Endothelial cell of umbilical vein (primary cell): ENCODE data around the gene PRSS57. TPM values are rescaled to one million over a fixed set of nuclear protein-coding genes. Genes with fewer than 3 reads are reported as not detected.

ENCODE experiments used
- BruUV-seq: library from RNA; stranded (reverse); fragments of 400-500 nt; replicated peaks from 2 replicates; lab custom pipeline; 2021; lab: Mats Ljungman, UMichigan
- CTCF ChIA-PET: fragments of 300-600, 350-600 bp; sonication (Branson Sonifier 250); formaldehyde crosslinking; loops from one replicate; lab custom pipeline; 2021; ENCODE audit warnings: antibody characterized with exemption, inconsistent platforms; lab: Charles Lee
- POLR2A ChIA-PET: fragments of 300-600, 350-600 bp; sonication (Branson Sonifier 250); formaldehyde crosslinking; loops from one replicate; lab custom pipeline; 2021; ENCODE audit warnings: antibody characterized with exemption, inconsistent platforms; lab: Charles Lee
- DNase-seq: peaks from one replicate; pipeline ENCODE4 v3.0.0-alpha.2; 2011; ENCODE audit warnings: low read depth, low spot score
- FAIRE-seq: peaks from 2 replicates; lab custom pipeline; 2011; peaks lifted over from hg19 to GRCh38; lab: Jason Lieb, UNC
- H2AFZ ChIP-seq: 2 replicates; pipeline ENCODE4 v1.6.0; 2012; ENCODE audit warnings: low read depth, low read length, control low read depth, inconsistent platforms
- H3K27ac ChIP-seq: 2 replicates; pipeline ENCODE4 v1.5.1; 2011; ENCODE audit warnings: low read depth, mild to moderate bottlenecking, control low read depth, low read length, moderate library complexity; ENCODE audit not compliant: insufficient read depth
- H3K27me3 ChIP-seq, 2 experiments: 2 replicates each; pipeline versions ENCODE4 v1.6.0 to v1.6.1; 2011; ENCODE audit warnings: low read length in 2 of 2, mixed read lengths in 1 of 2; ENCODE audit not compliant: control insufficient read depth in 2 of 2, insufficient read depth in 2 of 2
- H3K36me3 ChIP-seq, 2 experiments: 2 replicates in 1 of 2; 3 replicates in 1 of 2; pipeline ENCODE4 v1.5.1; 2011; ENCODE audit warnings: low read length in 2 of 2, mild to moderate bottlenecking in 1 of 2, moderate library complexity in 1 of 2; ENCODE audit not compliant: control insufficient read depth in 2 of 2, insufficient read depth in 2 of 2; ENCODE audit errors: extremely low read depth in 1 of 2
- H3K4me1 ChIP-seq: 3 replicates; pipeline ENCODE4 v1.5.1; 2011; ENCODE audit warnings: mild to moderate bottlenecking, low read length; ENCODE audit not compliant: control insufficient read depth, insufficient read depth; ENCODE audit errors: extremely low read depth
- H3K4me2 ChIP-seq: 2 replicates; pipeline ENCODE4 v1.6.1; 2011; ENCODE audit warnings: low read length, control low read depth, mixed read lengths; ENCODE audit not compliant: insufficient read depth
- H3K4me3 ChIP-seq, 3 experiments: fragments of 200-600 bp in 1 of 3; sonication (generic), shearing (Covaris generic) in 1 of 3; replicated peaks in 1 of 3; 2 replicates each; pipeline ENCODE4 v1.5.1; 2011 to 2016; ENCODE audit warnings: control low read depth in 3 of 3, low read length in 3 of 3, mild to moderate bottlenecking in 2 of 3, inconsistent platforms in 1 of 3, low read depth in 1 of 3, moderate library complexity in 1 of 3; ENCODE audit not compliant: insufficient read depth in 1 of 3
- H3K79me2 ChIP-seq: 2 replicates; pipeline ENCODE4 v1.6.0; 2012; ENCODE audit warnings: low read length, inconsistent platforms; ENCODE audit not compliant: control insufficient read depth, insufficient read depth
- H3K9ac ChIP-seq: replicated peaks from 2 replicates; pipeline ENCODE3; 2011; ENCODE audit warnings: low read length, control low read depth; ENCODE audit not compliant: insufficient read depth; ENCODE audit errors: extremely low read depth
- H3K9me1 ChIP-seq: replicated peaks from 3 replicates; pipeline ENCODE4 v1.6.0; 2011; ENCODE audit warnings: mild to moderate bottlenecking, low read length; ENCODE audit not compliant: control insufficient read depth, insufficient read depth; ENCODE audit errors: extremely low read depth
- H3K9me3 ChIP-seq: replicated peaks from 2 replicates; pipeline ENCODE4 v1.5.1; 2012; ENCODE audit warnings: low read length, inconsistent platforms; ENCODE audit not compliant: control insufficient read depth, insufficient read depth
- H4K20me1 ChIP-seq: replicated peaks from 2 replicates; pipeline ENCODE3; 2011; ENCODE audit warnings: mild to moderate bottlenecking, low read length; ENCODE audit not compliant: control insufficient read depth, insufficient read depth; ENCODE audit errors: extremely low read depth
- EZH2 ChIP-seq: IDR thresholded peaks from 2 replicates; pipeline ENCODE4 v1.6.1; 2012; ENCODE audit warnings: borderline replicate concordance, low read depth, mild to moderate bottlenecking, moderate library complexity, low read length, inconsistent platforms; ENCODE audit not compliant: severe bottlenecking
- FOS ChIP-seq: IDR thresholded peaks from 2 replicates; pipeline ENCODE4 v1.6.1; 2011; ENCODE audit warnings: mild to moderate bottlenecking, low read length, moderate library complexity, borderline replicate concordance; ENCODE audit not compliant: insufficient read depth
- GATA2 ChIP-seq: IDR thresholded peaks from 2 replicates; pipeline ENCODE4 v1.7.0; 2011; ENCODE audit warnings: low read depth, mild to moderate bottlenecking, moderate library complexity, mixed read lengths, low read length; ENCODE audit not compliant: insufficient read length, insufficient read depth
- JUN ChIP-seq: IDR thresholded peaks from 2 replicates; pipeline ENCODE4 v1.6.1; 2011; ENCODE audit warnings: borderline replicate concordance, low read depth; ENCODE audit not compliant: insufficient read length, insufficient read depth
- MAX ChIP-seq: IDR thresholded peaks from 2 replicates; pipeline ENCODE4 v1.6.1; 2011; ENCODE audit not compliant: insufficient read depth, insufficient read length
- MYC ChIP-seq: IDR thresholded peaks from one replicate; pipeline ENCODE4 v1.6.1; 2011; ENCODE audit warnings: mild to moderate bottlenecking, low read depth, low read length
- POLR2A ChIP-seq: IDR thresholded peaks from 2 replicates; pipeline ENCODE4 v1.6.1; 2012; ENCODE audit warnings: low read depth, mild to moderate bottlenecking, control low read depth, low read length
- POLR2AphosphoS5 ChIP-seq: IDR thresholded peaks from 2 replicates; pipeline ENCODE4 v1.6.1; 2012; ENCODE audit warnings: low read depth, mild to moderate bottlenecking, control low read depth, low read length, moderate library complexity; ENCODE audit not compliant: insufficient read depth
- dilution Hi-C: fragments of 300-500 bp; cut with MboI; formaldehyde crosslinking; loops from one replicate; pipeline ENCODE4 v1.15.0; 2019; ENCODE audit warnings: low sequenced_read_pairs; ENCODE audit not compliant: extremely low pct_ligation_motif_present
- intact Hi-C: fragments of 100-400 bp; cut with micrococcal nuclease; formaldehyde crosslinking; loops from one replicate; pipeline ENCODE4 v1.10.0; 2022
- polyA plus RNA-seq, 4 experiments: library from polyadenylated mRNA; depleted of rRNA in 3 of 4; stranded (reverse) in 3 of 4; unstranded in 1 of 4; fragments of >200 nt; gene quantifications; 2 replicates each; pipeline versions ENCODE4 v1.2.1 to v1.2.3, GENCODE V29; 2011 to 2012; ENCODE audit warnings: missing spikeins in 1 of 4
- total RNA-seq: library from RNA; stranded (reverse); gene quantifications from 2 replicates; pipeline ENCODE4 v1.2.3, GENCODE V29; 2021
- TF ChIP-seq, protein P1 (sequence below), 2 donors: IDR thresholded peaks; 1 replicate in 1 of 2; 2 replicates in 1 of 2; pipeline ENCODE4 v1.5.1; 2011; ENCODE audit warnings: low read length in 2 of 2, mild to moderate bottlenecking in 2 of 2, moderate library complexity in 2 of 2, control low read depth in 1 of 2, inconsistent platforms in 1 of 2, low read depth in 1 of 2; ENCODE audit not compliant: insufficient read depth in 1 of 2; ENCODE audit errors: extremely low read depth in 1 of 2

PRSS57 gene
- total and polyA plus RNA-seq, 2 donors (not counting 3 experiments of a cell fraction or from before 2014, with no cell fraction given), result not detected

DNA sequence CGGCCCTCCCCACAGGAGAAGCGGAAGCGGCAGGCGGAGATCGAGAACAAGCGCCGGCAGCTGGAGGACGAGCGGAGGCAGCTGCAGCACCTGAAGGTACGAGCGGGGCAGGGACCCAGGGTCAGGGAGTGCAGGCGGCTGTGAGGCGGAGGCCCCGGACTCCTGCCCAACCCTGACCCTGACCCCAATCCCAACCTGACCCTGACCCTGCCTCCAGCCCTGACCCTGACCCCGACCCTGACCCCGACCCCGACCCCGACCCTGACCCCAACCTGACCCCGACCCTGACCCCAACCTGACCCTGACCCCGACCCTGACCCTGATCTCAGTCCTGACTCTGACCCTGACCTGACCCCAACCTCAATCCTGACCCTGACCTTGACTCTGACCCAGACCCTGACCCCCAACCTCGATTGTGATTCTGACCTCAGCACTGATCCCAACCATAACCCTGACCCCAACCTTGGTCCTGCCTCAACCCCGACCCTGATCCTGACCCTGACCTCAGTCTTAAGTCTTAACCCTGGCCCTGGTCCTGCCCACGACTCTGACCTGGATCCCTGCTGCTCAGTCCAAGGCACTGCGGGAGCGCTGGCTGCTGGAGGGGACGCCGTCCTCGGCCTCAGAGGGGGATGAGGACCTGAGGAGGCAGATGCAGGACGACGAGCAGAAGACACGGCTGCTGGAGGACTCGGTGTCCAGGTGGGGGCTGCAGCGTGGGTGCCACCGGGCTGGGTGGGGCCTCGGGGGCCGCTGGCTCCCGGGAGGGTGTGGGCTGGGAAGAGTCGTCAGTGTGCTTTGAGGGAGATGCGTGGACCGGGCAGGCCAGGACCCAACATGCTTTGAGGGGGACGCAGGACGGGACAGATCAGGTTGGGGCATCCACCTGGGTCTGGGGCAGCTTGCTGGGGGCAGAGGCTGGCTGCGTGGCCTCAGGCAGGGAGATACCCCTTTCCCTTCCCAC, 32.0 kb upstream of the PRSS57 start:
- no peak overlapping the region for H3K4me2 ChIP-seq
- intact Hi-C loops, result no loop called here

More for the DNA sequence above, 32.0 kb upstream of the PRSS57 start:
- FAIRE-seq (no peak), DNase-seq (peak; percentile 14)
- Histone ChIP-seq H2AFZ (peak overlapping the region; percentile 59), H3K27ac (peak overlapping the region; percentile 79), H3K27me3 (no peaks in the 10 kb centered on the region), H3K9me3 (no peaks in the 10 kb centered on the region), H3K36me3 (no peaks in the 10 kb centered on the region), H4K20me1 (no peaks in the 10 kb centered on the region), H3K9ac (no peak overlapping the region), H3K79me2 (no peaks in the 10 kb centered on the region), H3K4me1 (peaks cover 8% of the 10 kb centered on the region), H3K4me3 (no peak overlapping the region), H3K9me1 (no peaks in the 10 kb centered on the region)
- BruUV-seq, result no TSS peak
- TF ChIP-seq JUN (no peak), POLR2AphosphoS5 (no peak), MAX (no peak), FOS (no peak), GATA2 (no peak), POLR2A (no peak), MYC (no peak), EZH2 (no peak)
- TF ChIP-seq, protein P1, sequence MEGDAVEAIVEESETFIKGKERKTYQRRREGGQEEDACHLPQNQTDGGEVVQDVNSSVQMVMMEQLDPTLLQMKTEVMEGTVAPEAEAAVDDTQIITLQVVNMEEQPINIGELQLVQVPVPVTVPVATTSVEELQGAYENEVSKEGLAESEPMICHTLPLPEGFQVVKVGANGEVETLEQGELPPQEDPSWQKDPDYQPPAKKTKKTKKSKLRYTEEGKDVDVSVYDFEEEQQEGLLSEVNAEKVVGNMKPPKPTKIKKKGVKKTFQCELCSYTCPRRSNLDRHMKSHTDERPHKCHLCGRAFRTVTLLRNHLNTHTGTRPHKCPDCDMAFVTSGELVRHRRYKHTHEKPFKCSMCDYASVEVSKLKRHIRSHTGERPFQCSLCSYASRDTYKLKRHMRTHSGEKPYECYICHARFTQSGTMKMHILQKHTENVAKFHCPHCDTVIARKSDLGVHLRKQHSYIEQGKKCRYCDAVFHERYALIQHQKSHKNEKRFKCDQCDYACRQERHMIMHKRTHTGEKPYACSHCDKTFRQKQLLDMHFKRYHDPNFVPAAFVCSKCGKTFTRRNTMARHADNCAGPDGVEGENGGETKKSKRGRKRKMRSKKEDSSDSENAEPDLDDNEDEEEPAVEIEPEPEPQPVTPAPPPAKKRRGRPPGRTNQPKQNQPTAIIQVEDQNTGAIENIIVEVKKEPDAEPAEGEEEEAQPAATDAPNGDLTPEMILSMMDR (IDR thresholded peaks at IDR 0.05; ENCODE audit: extremely low read depth in 1 of 2, insufficient read depth in 1 of 2, low read depth in 1 of 2, low read length in 2 of 2), result no peak
- POLR2A ChIA-PET, result no interaction called here
- dilution Hi-C loops, result no loop called here
- CTCF ChIA-PET, result interaction anchor here (0.9 to 1.5 kb wide), 2 partner anchors 47 to 64 kb away, joined by 3 to 9 read pairs; partner anchors contain the start of gene RNF126
